HepG2 (cell line): ENCODE data around the gene CACNA1H. TPM values are rescaled to one million over a fixed set of nuclear protein-coding genes. Genes with fewer than 3 reads are reported as not detected.
A peak's percentile ranks its signal among the peaks of the same experiment; 100 is the strongest.

Experiments used
- ATAC-seq: fragments of 200-7000 bp; cut with Tn5 transposase; 3 replicates; pipeline ENCODE4 v1.9.1; 2020; ENCODE audit warnings: mild to moderate bottlenecking, moderate library complexity
- BruUV-seq: library from RNA; stranded (reverse); fragments of 400-500 nt; replicated peaks from 2 replicates; lab custom pipeline; 2021; lab: Mats Ljungman, UMichigan
- CTCF ChIA-PET: fragments of 300-600 bp; formaldehyde crosslinking; extraction: SDS; loops from one replicate; lab custom pipeline; 2021; ENCODE audit warnings: low total read pairs, inconsistent platforms, low intra/inter-chr PET ratio; lab: Yijun Ruan, JAX
- POLR2A ChIA-PET: fragments of 350-600 bp; sonication (Branson Sonifier 250); formaldehyde crosslinking; loops from one replicate; lab custom pipeline; 2020; ENCODE audit warnings: antibody characterized with exemption, inconsistent platforms; lab: Yijun Ruan, JAX
- DNase-seq: peaks from one replicate; pipeline ENCODE4 v3.0.0-alpha.2; 2015; ENCODE audit warnings: low spot score
- FAIRE-seq: peaks from 3 replicates; lab custom pipeline; 2011; peaks lifted over from hg19 to GRCh38; lab: Jason Lieb, UNC
- H2AFZ ChIP-seq: one replicate; pipeline ENCODE4 v1.6.1; 2011; ENCODE audit warnings: low read length, inconsistent platforms
- H3K27ac ChIP-seq: fragments of 300-600 bp; 3 replicates; pipeline ENCODE4 v1.8.0; 2011; ENCODE audit warnings: mixed run types, mild to moderate bottlenecking, mixed read lengths, low read length, inconsistent platforms; ENCODE audit not compliant: insufficient read depth; ENCODE audit errors: extremely low read length
- H3K27me3 ChIP-seq, 2 experiments: fragments of 200-600 bp in 1 of 2; 2 replicates in 1 of 2; 3 replicates in 1 of 2; pipeline versions ENCODE4 v1.6.0 to v1.8.0; 2011; ENCODE audit warnings: low read length in 2 of 2, mild to moderate bottlenecking in 2 of 2, moderate library complexity in 2 of 2, inconsistent platforms in 1 of 2; ENCODE audit not compliant: insufficient read depth in 2 of 2, control insufficient read depth in 1 of 2
- H3K36me3 ChIP-seq, 2 experiments: fragments of 200-600 bp in 1 of 2; replicated peaks in 1 of 2; 2 replicates in 1 of 2; 3 replicates in 1 of 2; pipeline versions ENCODE4 v1.5.1 to v1.8.0; 2011; ENCODE audit warnings: low read length in 2 of 2, inconsistent platforms in 1 of 2; ENCODE audit not compliant: insufficient read depth in 2 of 2, control insufficient read depth in 1 of 2
- H3K4me1 ChIP-seq: 2 replicates; pipeline ENCODE4 v1.5.1; 2012; ENCODE audit warnings: low read length, inconsistent platforms; ENCODE audit not compliant: insufficient read depth
- H3K4me2 ChIP-seq: 2 replicates; pipeline ENCODE4 v1.6.0; 2011; ENCODE audit warnings: low read depth, low read length, inconsistent platforms
- H3K4me3 ChIP-seq, 3 experiments: fragments of 200-600 bp in 1 of 3; sonication (generic), shearing (Covaris generic) in 1 of 3; replicated peaks in 1 of 3; 2 replicates each; pipeline ENCODE4 v1.5.1; 2011 to 2016; ENCODE audit warnings: low read length in 3 of 3, inconsistent platforms in 2 of 3, low read depth in 2 of 3, mild to moderate bottlenecking in 2 of 3, control low read depth in 1 of 3, mixed read lengths in 1 of 3; ENCODE audit not compliant: insufficient read depth in 1 of 3
- H3K79me2 ChIP-seq: one replicate; pipeline ENCODE4 v1.6.1; 2011; ENCODE audit warnings: low read length, inconsistent platforms; ENCODE audit not compliant: insufficient read depth
- H3K9ac ChIP-seq: 2 replicates; pipeline ENCODE4 v1.6.0; 2011; ENCODE audit warnings: mild to moderate bottlenecking, low read depth, low read length, inconsistent platforms; ENCODE audit not compliant: insufficient read depth
- H3K9me3 ChIP-seq: 2 replicates; pipeline ENCODE4 v1.5.1; 2012; ENCODE audit warnings: mild to moderate bottlenecking, low read length
- H4K20me1 ChIP-seq: 2 replicates; pipeline ENCODE4 v1.6.0; 2011; ENCODE audit warnings: inconsistent platforms, mild to moderate bottlenecking, low read length, moderate library complexity; ENCODE audit not compliant: insufficient read depth
- CHCHD3 ChIP-seq: sonication (generic); formaldehyde crosslinking; IDR thresholded peaks from 2 replicates; pipeline ENCODE4 v1.8.0; 2022; ENCODE audit warnings: mild to moderate bottlenecking, missing genetic modification reagents, moderate library complexity
- EZH2 ChIP-seq: conservative IDR thresholded peaks from 2 replicates; pipeline ENCODE4 v1.6.1; 2012; ENCODE audit warnings: mild to moderate bottlenecking, low read depth, low read length, moderate library complexity
- KLF6 ChIP-seq: IDR thresholded peaks from 2 replicates; pipeline ENCODE4 v1.8.0; 2016; ENCODE audit warnings: missing biosample characterization, missing genetic modification reagents
- PAF1 ChIP-seq: IDR thresholded peaks from 2 replicates; pipeline ENCODE4 v1.6.1; 2016; ENCODE audit warnings: missing genetic modification reagents, missing compliant biosample characterization
- PHF21A ChIP-seq: sonication (generic); formaldehyde crosslinking; IDR thresholded peaks from 2 replicates; pipeline ENCODE4 v1.5.0; 2020; ENCODE audit warnings: mild to moderate bottlenecking, missing genetic modification reagents
- SNRNP70 ChIP-seq: fragments of 200-400 bp; formaldehyde crosslinking; IDR thresholded peaks from 2 replicates; pipeline ENCODE4 v1.6.1; 2017; ENCODE audit warnings: mild to moderate bottlenecking, low read depth, low read length, moderate library complexity
- ZNF773 ChIP-seq: sonication (generic); formaldehyde crosslinking; IDR thresholded peaks from 2 replicates; pipeline ENCODE4 v1.4.0; 2020; ENCODE audit warnings: missing genetic modification reagents, borderline replicate concordance
- WGBS: methylation state at CpG from one replicate; pipeline ENCODE4 v1.1.6; 2017; ENCODE audit warnings: low lambda C conversion rate; 5-methylcytosine and 5-hydroxymethylcytosine counted together
- in situ Hi-C: cut with HindIII; loops from 2 replicates; pipeline ENCODE4 v1.10.0; 2017; ENCODE audit warnings: low pct_unique_long_range_greater_than_20kb; ENCODE audit not compliant: extremely low pct_ligation_motif_present
- intact Hi-C: fragments of 100-400 bp; cut with micrococcal nuclease; formaldehyde crosslinking; loops from one replicate; pipeline ENCODE4 v1.10.0; 2022; ENCODE audit not compliant: unreplicated experiment
- polyA plus RNA-seq, 8 experiments: library from polyadenylated mRNA; depleted of rRNA in 3 of 8; stranded (reverse) in 7 of 8; unstranded in 1 of 8; fragments of >200 nt; fragmentation: Illumina TruSeq in 4 of 8; extraction: Trizol in 4 of 8; gene quantifications; 2 replicates each; pipeline versions ENCODE4 v1.2.1 to v1.2.3, GENCODE V29; 2011 to 2016; ENCODE audit warnings: low read depth in 4 of 8, missing spikeins in 1 of 8, mixed read lengths in 1 of 8; ENCODE audit not compliant: insufficient read depth in 1 of 8
- total RNA-seq, 5 experiments: library from RNA; depleted of rRNA; stranded (reverse); fragments of >200 nt; fragmentation: Illumina TruSeq; extraction: Trizol; gene quantifications; 2 replicates each; pipeline ENCODE4 v1.2.3, GENCODE V29; 2016; ENCODE audit warnings: low read depth in 1 of 5
- TF ChIP-seq, protein P1 (sequence below): sonication (generic); formaldehyde crosslinking; IDR thresholded peaks from 2 replicates; pipeline ENCODE4 v1.4.0; 2020; ENCODE audit warnings: low read depth, mild to moderate bottlenecking, missing genetic modification reagents
- TF ChIP-seq, protein P2 (sequence below): sonication (generic); formaldehyde crosslinking; IDR thresholded peaks from 2 replicates; pipeline ENCODE4 v1.9.0; 2022; ENCODE audit warnings: missing genetic modification reagents, mild to moderate bottlenecking, borderline replicate concordance

CACNA1H gene
- total and polyA plus RNA-seq, 2 of the 13 experiments (the other 11 are each of a cell fraction or from before 2014, with no cell fraction given): 0.40 to 1.8 TPM

DNA sequence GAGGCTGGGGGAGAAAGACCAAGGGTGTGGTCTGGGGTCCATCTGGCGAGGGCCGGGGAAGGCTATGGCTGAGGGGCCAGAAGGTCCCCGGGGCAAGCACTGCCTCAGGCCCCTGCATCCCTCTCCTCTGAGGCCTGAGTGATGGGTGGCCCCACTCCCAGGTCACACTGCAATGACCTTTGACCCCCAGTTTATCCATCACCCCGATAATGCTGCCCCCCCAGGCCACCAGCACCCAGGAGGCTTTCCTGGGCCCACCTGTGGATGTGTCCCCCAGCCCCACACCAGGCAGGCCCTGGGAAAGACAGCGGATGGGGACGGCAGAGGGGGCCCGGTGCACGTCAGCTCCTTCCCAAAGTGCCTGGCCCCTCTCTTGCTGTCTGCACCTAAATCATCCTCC is 22.5 kb upstream of the CACNA1H start:
- BruUV-seq: no TSS peak
- Histone ChIP-seq H3K4me1 (no peaks in the 10 kb centered on the region), H2AFZ (no peak overlapping the region), H3K36me3 (no peaks in the 10 kb centered on the region), H3K9me3 (no peaks in the 10 kb centered on the region), H4K20me1 (no peaks in the 10 kb centered on the region), H3K27ac (no peak overlapping the region), H3K9ac (no peak overlapping the region), H3K27me3 (peaks cover 15 to 61% of the 10 kb centered on the region in 2 experiments; a peak in 4 of 5 replicates), H3K79me2 (no peaks in the 10 kb centered on the region), H3K4me2 (no peak overlapping the region), H3K4me3 (no peak overlapping the region)
- FAIRE-seq (no peak), DNase-seq (no peak), ATAC-seq (no peak)
- in situ Hi-C loops: no loop called here
- 49% methylated on average over 6 of the region's 8 CpGs for WGBS
- CTCF ChIA-PET: no interaction called here
- TF ChIP-seq PHF21A (CRISPR knock-in tag): no peak
- no peak for TF ChIP-seq CHCHD3 (CRISPR knock-in tag)
- TF ChIP-seq, protein P1, sequence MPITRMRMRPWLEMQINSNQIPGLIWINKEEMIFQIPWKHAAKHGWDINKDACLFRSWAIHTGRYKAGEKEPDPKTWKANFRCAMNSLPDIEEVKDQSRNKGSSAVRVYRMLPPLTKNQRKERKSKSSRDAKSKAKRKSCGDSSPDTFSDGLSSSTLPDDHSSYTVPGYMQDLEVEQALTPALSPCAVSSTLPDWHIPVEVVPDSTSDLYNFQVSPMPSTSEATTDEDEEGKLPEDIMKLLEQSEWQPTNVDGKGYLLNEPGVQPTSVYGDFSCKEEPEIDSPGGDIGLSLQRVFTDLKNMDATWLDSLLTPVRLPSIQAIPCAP (CRISPR knock-in tag): no peak
- no peak for TF ChIP-seq SNRNP70
- no peak for TF ChIP-seq ZNF773
- TF ChIP-seq PAF1: no peak
- POLR2A ChIA-PET: no interaction called here
- intact Hi-C loops: no loop called here

- Histone ChIP-seq H3K4me2 (no peak overlapping the region), H4K20me1 (0 out of 2 replicates have a peak, but pooled peaks cover 6% of the 10 kb centered on the region)
- TF ChIP-seq KLF6 (no peak), EZH2 (peak; percentile 60; the same call in 1 of the 2 replicates)
- TF ChIP-seq, protein P2, sequence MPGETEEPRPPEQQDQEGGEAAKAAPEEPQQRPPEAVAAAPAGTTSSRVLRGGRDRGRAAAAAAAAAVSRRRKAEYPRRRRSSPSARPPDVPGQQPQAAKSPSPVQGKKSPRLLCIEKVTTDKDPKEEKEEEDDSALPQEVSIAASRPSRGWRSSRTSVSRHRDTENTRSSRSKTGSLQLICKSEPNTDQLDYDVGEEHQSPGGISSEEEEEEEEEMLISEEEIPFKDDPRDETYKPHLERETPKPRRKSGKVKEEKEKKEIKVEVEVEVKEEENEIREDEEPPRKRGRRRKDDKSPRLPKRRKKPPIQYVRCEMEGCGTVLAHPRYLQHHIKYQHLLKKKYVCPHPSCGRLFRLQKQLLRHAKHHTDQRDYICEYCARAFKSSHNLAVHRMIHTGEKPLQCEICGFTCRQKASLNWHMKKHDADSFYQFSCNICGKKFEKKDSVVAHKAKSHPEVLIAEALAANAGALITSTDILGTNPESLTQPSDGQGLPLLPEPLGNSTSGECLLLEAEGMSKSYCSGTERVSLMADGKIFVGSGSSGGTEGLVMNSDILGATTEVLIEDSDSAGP: no peak
- TF ChIP-seq, all 625 proteins: peak for 1
- Histone ChIP-seq H3K4me1 (no peaks in the 10 kb centered on the region), H3K79me2 (no peaks in the 10 kb centered on the region), H3K36me3 (no peaks in the 10 kb centered on the region), H3K27ac (no peak overlapping the region), H3K9me3 (no peaks in the 10 kb centered on the region), H3K4me3 (no peak overlapping the region), H2AFZ (no peak overlapping the region), H3K27me3 (peaks cover 15 to 65% of the 10 kb centered on the region in 2 experiments), H3K9ac (no peak overlapping the region)
- ChIA-PET POLR2A (no interaction called here), CTCF (no interaction called here)
- 60% methylated on average over 13 of the region's 35 CpGs for WGBS
- FAIRE-seq (no peak), DNase-seq (no peak), ATAC-seq (no peak)
- BruUV-seq: no TSS peak
- in situ Hi-C loops (no loop called here), intact Hi-C loops (no loop called here)
Observed at GRCh38 chr16:1131378-1131994, 21.4 kb upstream of the CACNA1H start.
